SK-N-SH (cell line): ENCODE measurements around the gene PFKL.

ENCODE experiments used
- CHD2 ChIP-seq: fragments of 150-350 bp; IDR thresholded peaks from 2 replicates; pipeline ENCODE4 v1.6.1; 2018; ENCODE audit warnings: low read length; ENCODE audit not compliant: partially characterized antibody
- CTCF ChIP-seq: fragments of 200-600 bp; sonication (generic); IDR thresholded peaks from 2 replicates; pipeline ENCODE4 v1.6.1; 2017; ENCODE audit warnings: antibody characterized with exemption, mild to moderate bottlenecking, moderate library complexity
- GATA2 ChIP-seq: sonication (generic); formaldehyde crosslinking; IDR thresholded peaks from 2 replicates; pipeline ENCODE4 v1.5.0; 2020; ENCODE audit warnings: mild to moderate bottlenecking, missing genetic modification reagents
- NFIC ChIP-seq: IDR thresholded peaks from 2 replicates; pipeline ENCODE4 v1.4.0; 2012; ENCODE audit warnings: borderline replicate concordance
- POLR2AphosphoS5 ChIP-seq: IDR thresholded peaks from 2 replicates; pipeline ENCODE4 v1.6.1; 2012; ENCODE audit warnings: low read depth, low read length
- SIN3A ChIP-seq: IDR thresholded peaks from 2 replicates; pipeline ENCODE4 v1.6.1; 2012; ENCODE audit warnings: low read depth, mild to moderate bottlenecking, low read length, moderate library complexity, borderline replicate concordance
- SMC3 ChIP-seq: IDR thresholded peaks from 2 replicates; pipeline ENCODE4 v1.6.1; 2012; ENCODE audit warnings: low read depth, low read length, improper control_type of control experiment
- TF ChIP-seq, protein P1 (sequence below): IDR thresholded peaks from 2 replicates; pipeline ENCODE4 v1.4.0; 2012; ENCODE audit warnings: low read depth, borderline replicate concordance
- TF ChIP-seq, protein P2 (sequence below): IDR thresholded peaks from 2 replicates; pipeline ENCODE4 v1.4.0; 2012; ENCODE audit warnings: low read depth

DNA sequence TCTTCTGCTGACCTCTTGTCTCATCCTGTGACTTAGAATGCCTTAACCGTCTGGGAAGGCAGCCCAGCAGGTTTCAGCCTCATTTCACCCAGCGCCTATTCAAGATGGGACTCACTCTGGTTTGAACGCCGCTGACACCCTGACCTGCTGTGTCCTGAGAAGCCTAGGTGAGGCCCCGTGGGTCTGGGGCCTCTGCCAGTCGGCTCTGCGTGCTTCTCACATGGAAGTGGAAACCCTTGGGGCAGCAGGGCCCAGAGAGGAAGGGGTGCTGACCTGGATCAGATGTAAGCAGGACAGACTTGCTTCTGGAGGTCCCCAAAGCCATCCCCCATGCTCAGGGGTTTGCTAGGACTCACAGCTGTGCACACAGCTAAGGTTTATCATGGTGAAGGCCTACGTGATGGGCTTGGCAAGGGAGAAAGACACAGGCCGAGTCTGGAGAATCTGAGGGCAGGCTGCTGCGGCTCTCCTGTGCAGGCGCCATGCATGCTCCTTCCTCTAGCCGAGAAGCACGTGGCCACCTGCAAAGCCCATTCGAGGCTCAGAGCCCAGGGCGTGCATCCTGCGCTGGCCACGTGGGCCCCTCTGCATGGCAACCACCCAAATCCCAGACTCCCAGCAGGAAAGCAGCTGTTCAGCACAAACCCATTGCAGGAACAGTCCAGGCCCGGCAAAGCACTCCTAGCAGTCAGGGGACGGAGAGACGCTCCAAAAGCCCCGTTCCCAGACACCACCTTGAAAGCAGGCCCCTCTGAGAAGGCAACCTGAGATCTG, 57.4 kb downstream of the PFKL start:
- TF ChIP-seq CHD2 (no peak), CTCF (no peak), POLR2AphosphoS5 (no peak), GATA2 (CRISPR knock-in tag) (no peak), SIN3A (no peak), NFIC (no peak), SMC3 (no peak)
- TF ChIP-seq, protein P1, sequence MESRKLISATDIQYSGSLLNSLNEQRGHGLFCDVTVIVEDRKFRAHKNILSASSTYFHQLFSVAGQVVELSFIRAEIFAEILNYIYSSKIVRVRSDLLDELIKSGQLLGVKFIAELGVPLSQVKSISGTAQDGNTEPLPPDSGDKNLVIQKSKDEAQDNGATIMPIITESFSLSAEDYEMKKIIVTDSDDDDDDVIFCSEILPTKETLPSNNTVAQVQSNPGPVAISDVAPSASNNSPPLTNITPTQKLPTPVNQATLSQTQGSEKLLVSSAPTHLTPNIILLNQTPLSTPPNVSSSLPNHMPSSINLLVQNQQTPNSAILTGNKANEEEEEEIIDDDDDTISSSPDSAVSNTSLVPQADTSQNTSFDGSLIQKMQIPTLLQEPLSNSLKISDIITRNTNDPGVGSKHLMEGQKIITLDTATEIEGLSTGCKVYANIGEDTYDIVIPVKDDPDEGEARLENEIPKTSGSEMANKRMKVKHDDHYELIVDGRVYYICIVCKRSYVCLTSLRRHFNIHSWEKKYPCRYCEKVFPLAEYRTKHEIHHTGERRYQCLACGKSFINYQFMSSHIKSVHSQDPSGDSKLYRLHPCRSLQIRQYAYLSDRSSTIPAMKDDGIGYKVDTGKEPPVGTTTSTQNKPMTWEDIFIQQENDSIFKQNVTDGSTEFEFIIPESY, result no peak
- TF ChIP-seq, protein P2, sequence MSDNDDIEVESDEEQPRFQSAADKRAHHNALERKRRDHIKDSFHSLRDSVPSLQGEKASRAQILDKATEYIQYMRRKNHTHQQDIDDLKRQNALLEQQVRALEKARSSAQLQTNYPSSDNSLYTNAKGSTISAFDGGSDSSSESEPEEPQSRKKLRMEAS, result no peak
